Activated CD8-positive, alpha-beta memory T cell treated with anti-CD3 and anti-CD28 coated beads, Interleukin-2, amount 10 ng/mL, durations not matched to agents 7 days and 5 days (primary cell): Measurements from ENCODE around the gene VAV3. TPM values are rescaled to one million over a fixed set of nuclear protein-coding genes. Genes with fewer than 3 reads are reported as not detected.
"Not testable (repeated sequence)": the region's sequence is repeated elsewhere in the genome, so short reads cannot be mapped to it uniquely, and the experiment has no call there.

Experiments used
- ATAC-seq: fragments of 150-1000 bp; cut with Tn5 transposase; one replicate; pipeline ENCODE4 v1.10.0; 2021; ENCODE audit warnings: moderate library complexity
- CTCF ChIA-PET: fragments of 350-600 bp; sonication (Branson Sonifier 250); formaldehyde crosslinking; loops from one replicate; lab custom pipeline; 2021; ENCODE audit warnings: antibody characterized with exemption; lab: Charles Lee
- DNase-seq: peaks from one replicate; pipeline ENCODE4 v3.0.0-alpha.2; 2020
- H3K27ac Mint-ChIP-seq: one replicate; pipeline ENCODE4 v1.8.0; 2021; ENCODE audit warnings: mild to moderate bottlenecking, mixed read lengths
- H3K27me3 Mint-ChIP-seq: one replicate; pipeline ENCODE4 v1.8.0; 2021; ENCODE audit warnings: mixed read lengths
- H3K36me3 Mint-ChIP-seq: one replicate; pipeline ENCODE4 v1.8.0; 2021; ENCODE audit warnings: mild to moderate bottlenecking, mixed read lengths
- H3K4me1 Mint-ChIP-seq: one replicate; pipeline ENCODE4 v1.8.0; 2021; ENCODE audit warnings: mixed read lengths
- H3K4me3 Mint-ChIP-seq: one replicate; pipeline ENCODE4 v1.8.0; 2021; ENCODE audit warnings: mild to moderate bottlenecking, moderate library complexity, mixed read lengths
- H3K9me3 Mint-ChIP-seq: one replicate; pipeline ENCODE4 v1.8.0; 2022; ENCODE audit warnings: low read depth, mixed read lengths
- total RNA-seq, 2 experiments: library from RNA; stranded (reverse); gene quantifications; one replicate each; pipeline ENCODE4 v1.2.3, GENCODE V29; 2021

The VAV3 gene
- total RNA-seq, 2 experiments from 2014 or later: 3.1 to 4.5 TPM

DNA sequence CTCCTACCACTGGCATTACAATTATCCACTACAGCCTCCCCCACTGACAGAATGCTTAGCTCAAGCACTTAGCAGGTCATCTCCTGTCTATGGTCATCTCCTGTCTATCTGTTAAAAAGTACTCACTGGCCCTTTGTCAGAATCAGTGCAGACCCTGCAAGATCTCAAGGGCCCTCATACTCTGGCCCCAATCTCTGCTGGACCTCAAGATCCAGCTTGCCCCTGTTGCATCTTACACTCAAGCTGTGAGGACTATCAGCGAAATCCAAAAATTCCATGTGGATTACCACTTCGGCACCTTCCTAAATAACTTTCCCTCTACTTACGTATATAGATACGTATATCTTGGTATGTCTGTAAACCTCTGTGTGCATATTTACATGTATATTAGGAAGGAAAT lies 101.6 kb downstream of the VAV3 start:
- CTCF ChIA-PET: no interaction called here
- DNase-seq: no peak
- no peak for ATAC-seq
- Mint-ChIP-seq H3K9me3 (no peaks in the 10 kb centered on the region), H3K4me3 (no peak overlapping the region), H3K27me3 (no peaks in the 10 kb centered on the region), H3K27ac (no peak overlapping the region), H3K36me3 (peaks cover 2% of the 10 kb centered on the region), H3K4me1 (peaks cover 22% of the 10 kb centered on the region)

- peaks cover 2% of the 10 kb centered on the region for H3K36me3 Mint-ChIP-seq
- CTCF ChIA-PET: no interaction called here
- no peaks in the 10 kb centered on the region for H3K27me3 Mint-ChIP-seq
- DNase-seq (no peak), ATAC-seq (no peak)
- no peak overlapping the region for H3K4me3 Mint-ChIP-seq
- H3K9me3 Mint-ChIP-seq: no peaks in the 10 kb centered on the region
- peaks cover 22% of the 10 kb centered on the region for H3K4me1 Mint-ChIP-seq
- no peak overlapping the region for H3K27ac Mint-ChIP-seq
Measured at GRCh38 chr1:107862064-107862463, 102.9 kb downstream of the VAV3 start.

GRCh38 chr1:107858323-107858722 lies 106.7 kb downstream of the VAV3 start:
- CTCF ChIA-PET: no interaction called here
- Mint-ChIP-seq H3K4me1 (peaks cover 12% of the 10 kb centered on the region), H3K4me3 (no peak overlapping the region), H3K9me3 (no peaks in the 10 kb centered on the region), H3K27ac (no peak overlapping the region), H3K36me3 (no peaks in the 10 kb centered on the region), H3K27me3 (no peaks in the 10 kb centered on the region)
- no peak for DNase-seq
- ATAC-seq: no peak

- Mint-ChIP-seq H3K27me3 (no peaks in the 10 kb centered on the region), H3K9me3 (peaks cover 7% of the 10 kb centered on the region), H3K36me3 (peaks cover 14% of the 10 kb centered on the region), H3K4me1 (peaks cover 7% of the 10 kb centered on the region), H3K27ac (no peak overlapping the region), H3K4me3 (no peak overlapping the region)
- DNase-seq (no peak), ATAC-seq (no peak)
- CTCF ChIA-PET: interaction anchor here (0.9 kb wide), 1 partner anchor 98 kb away, joined by 3 read pairs; no protein-coding TSS in a partner anchor
Measured at GRCh38 chr1:107851418-107851817, 113.6 kb downstream of the VAV3 start.

DNA sequence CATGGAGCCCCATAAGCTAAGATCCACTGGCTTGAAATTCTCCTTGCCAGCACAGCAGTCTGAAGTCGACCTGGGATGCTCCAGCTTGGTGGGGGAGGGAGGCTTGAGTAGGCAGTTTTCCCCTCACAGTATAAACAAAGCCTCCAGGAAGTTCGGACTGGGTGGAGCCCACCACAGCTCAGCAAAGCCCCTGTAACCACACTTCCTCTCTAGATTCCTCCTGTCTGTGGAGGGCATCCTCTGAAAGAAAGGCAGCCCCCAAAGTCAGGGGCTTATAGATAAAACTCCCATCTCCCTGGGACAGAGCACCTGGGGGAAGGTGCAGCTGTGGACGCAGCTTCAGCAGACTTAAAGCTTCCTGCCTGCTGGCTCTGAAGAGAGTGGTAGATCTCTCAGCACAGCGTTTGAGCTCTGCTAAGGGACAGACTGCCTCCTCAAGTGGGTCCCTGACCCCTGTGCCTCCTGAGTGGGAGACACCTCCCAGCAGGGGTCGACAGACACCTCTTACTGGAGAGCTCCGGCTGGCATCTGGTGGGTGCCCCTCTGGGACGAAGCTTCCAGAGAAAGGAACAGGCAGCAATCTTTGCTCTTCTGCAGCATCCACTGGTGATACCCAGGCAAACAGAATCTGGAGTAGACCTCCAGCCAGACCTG lies 120.3 kb downstream of the VAV3 start:
- Mint-ChIP-seq H3K4me1 (peaks cover 60% of the 10 kb centered on the region), H3K36me3 (peaks cover 23% of the 10 kb centered on the region), H3K4me3 (peak overlapping the region; percentile 37), H3K27ac (peak overlapping the region; percentile 27)
- peak; percentile 49 for ATAC-seq
- not testable (repeated sequence) for H3K9me3 Mint-ChIP-seq, H3K27me3 Mint-ChIP-seq
- DNase-seq: peak; percentile 43
- CTCF ChIA-PET: interaction anchor here (0.9 kb wide), 1 partner anchor 63 kb away, joined by 4 read pairs; no protein-coding TSS in a partner anchor

DNA sequence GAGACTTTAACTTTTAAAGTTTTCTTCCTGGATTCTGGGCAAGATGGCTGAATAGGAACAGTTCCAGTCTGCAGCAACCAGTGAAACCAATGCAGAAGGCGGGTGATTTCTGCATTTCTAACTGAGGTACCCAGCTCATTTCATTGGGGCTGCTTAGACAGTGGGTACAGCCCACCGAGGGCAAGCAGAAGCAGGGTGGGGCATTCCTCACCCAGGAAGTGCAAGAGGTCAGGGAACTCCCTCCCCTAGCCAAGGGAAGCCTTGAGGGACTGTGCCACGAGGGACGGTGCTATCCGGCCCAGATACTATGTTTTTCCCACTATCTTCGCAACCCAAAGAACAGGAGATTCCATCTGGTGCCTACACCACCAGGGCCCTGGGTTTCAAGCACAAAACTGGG lies 121.0 kb downstream of the VAV3 start:
- CTCF ChIA-PET: interaction anchor here (0.8 to 0.9 kb wide), 2 partner anchors 57 to 62 kb away, joined by 3 to 4 read pairs; no protein-coding TSS in a partner anchor
- H3K27ac Mint-ChIP-seq: peak overlapping the region; percentile 27
- H3K9me3 Mint-ChIP-seq: peaks cover 9% of the 10 kb centered on the region
- H3K4me1 Mint-ChIP-seq: peaks cover 60% of the 10 kb centered on the region
- H3K36me3 Mint-ChIP-seq: peaks cover 23% of the 10 kb centered on the region
- H3K27me3 Mint-ChIP-seq: no peaks in the 10 kb centered on the region
- peak; percentile 23 for ATAC-seq
- H3K4me3 Mint-ChIP-seq: peak overlapping the region; percentile 37
- no peak for DNase-seq

DNA sequence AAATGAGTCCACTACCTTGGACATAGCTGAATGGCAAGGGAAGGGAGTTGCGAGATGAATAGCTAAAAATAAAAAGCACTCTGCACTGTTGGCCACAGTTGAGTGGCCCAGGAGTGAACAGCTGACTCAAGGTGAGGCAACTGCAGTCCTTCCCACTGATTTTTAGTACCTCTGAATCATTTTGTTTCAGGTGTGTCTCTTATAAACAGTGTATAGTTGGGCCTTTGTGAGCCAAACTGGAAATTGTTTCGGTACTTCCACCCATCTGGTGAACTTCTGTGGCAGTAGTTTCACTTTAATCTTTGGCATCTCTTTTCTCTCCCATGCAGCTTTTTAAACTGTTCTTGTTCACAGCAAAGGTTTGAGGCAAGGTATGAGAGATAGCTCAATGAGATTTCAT lies 122.7 kb downstream of the VAV3 start:
- DNase-seq (no peak), ATAC-seq (no peak)
- peaks cover 20% of the 10 kb centered on the region for H3K36me3 Mint-ChIP-seq
- no peak overlapping the region for H3K4me3 Mint-ChIP-seq
- H3K4me1 Mint-ChIP-seq: peaks cover 60% of the 10 kb centered on the region
- peak overlapping the region; percentile 34 for H3K27ac Mint-ChIP-seq
- peaks cover 8% of the 10 kb centered on the region for H3K9me3 Mint-ChIP-seq
- CTCF ChIA-PET: no interaction called here
- no peaks in the 10 kb centered on the region for H3K27me3 Mint-ChIP-seq

DNA sequence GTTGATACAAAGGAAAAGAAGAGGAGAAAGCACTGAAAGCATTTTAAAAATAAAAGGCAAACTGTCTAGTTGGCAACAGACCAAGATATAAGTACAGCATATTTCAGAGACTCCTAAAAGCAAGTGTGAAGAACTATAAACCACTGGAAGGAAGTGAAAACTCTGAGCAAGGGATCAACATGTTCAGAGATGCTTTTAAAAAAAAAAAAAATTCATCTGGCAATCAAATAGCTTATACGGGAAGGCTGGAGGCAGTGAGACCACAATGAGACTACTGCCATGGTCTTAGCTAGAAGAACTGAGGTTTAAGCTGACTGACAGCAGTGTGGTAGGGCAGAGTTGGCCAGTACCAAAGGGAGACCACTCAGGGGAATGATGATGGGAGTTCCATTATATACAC lies 124.3 kb downstream of the VAV3 start:
- Mint-ChIP-seq H3K36me3 (peaks cover 17% of the 10 kb centered on the region), H3K27me3 (no peaks in the 10 kb centered on the region), H3K4me3 (peak overlapping the region; percentile 1), H3K27ac (peak overlapping the region; percentile 37), H3K9me3 (peaks cover 4% of the 10 kb centered on the region), H3K4me1 (peaks cover 47% of the 10 kb centered on the region)
- DNase-seq (no peak), ATAC-seq (peak; percentile 39)
- CTCF ChIA-PET: no interaction called here

DNA sequence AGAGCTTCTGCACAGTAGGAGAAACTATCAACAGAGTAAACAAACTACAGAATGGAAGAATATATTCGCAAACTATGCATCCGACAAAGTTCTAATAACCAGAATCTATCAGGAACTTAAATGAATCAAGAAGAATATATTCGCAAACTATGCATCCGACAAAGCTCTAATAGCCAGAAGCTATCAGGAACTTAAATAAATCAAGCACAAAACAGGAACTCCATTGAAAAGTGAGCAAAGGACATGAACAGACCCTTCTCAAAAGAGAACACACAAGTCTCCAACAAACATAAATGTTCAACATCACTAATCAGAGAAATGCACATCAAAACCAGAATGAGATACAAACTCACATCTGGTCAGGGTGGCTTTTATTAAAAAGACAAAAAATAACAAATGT lies 126.9 kb downstream of the VAV3 start:
- no peak for ATAC-seq
- peaks cover 27% of the 10 kb centered on the region for H3K4me1 Mint-ChIP-seq
- H3K36me3 Mint-ChIP-seq: peaks cover 8% of the 10 kb centered on the region
- H3K27me3 Mint-ChIP-seq: no peaks in the 10 kb centered on the region
- peaks cover 4% of the 10 kb centered on the region for H3K9me3 Mint-ChIP-seq
- CTCF ChIA-PET: interaction anchor here (1.3 to 1.6 kb wide), 2 partner anchors 9 to 11 kb away, joined by 4 to 5 read pairs; no protein-coding TSS in a partner anchor
- H3K4me3 Mint-ChIP-seq: no peak overlapping the region
- H3K27ac Mint-ChIP-seq: no peak overlapping the region
- no peak for DNase-seq

DNA sequence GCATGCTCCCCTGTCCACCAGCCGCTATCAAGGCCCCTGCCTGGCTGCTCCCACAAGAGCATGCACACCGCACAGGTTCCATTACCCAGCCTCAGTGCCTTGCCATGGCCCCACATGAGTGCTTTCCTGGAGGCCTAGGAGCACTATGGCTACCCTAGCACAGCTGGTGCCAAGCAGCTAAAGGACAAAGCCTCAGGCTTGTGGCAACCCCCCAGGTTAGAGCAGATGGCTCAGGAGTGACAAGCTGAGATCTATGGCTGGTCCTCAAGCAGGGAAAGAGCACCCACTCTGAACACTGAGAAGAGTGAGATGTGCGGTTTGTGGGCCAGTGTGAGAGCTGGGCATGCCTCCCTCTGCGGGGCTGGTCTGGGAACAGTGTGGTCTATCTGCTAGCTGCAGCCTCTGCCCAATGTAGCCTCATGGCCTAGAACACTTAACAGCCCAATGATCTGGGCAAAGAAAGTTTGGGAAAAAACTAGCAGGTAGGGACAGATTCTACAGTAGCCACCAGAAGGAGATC lies 129.8 kb downstream of the VAV3 start:
- H3K27ac Mint-ChIP-seq: no peak overlapping the region
- no peak for ATAC-seq

GRCh38 chr1:107833061-107833460 lies 131.9 kb downstream of the VAV3 start:
- Mint-ChIP-seq H3K9me3 (peaks cover 4% of the 10 kb centered on the region), H3K27ac (no peak overlapping the region), H3K4me3 (no peak overlapping the region), H3K4me1 (peaks cover 20% of the 10 kb centered on the region), H3K36me3 (peaks cover 16% of the 10 kb centered on the region), H3K27me3 (no peaks in the 10 kb centered on the region)
- DNase-seq (no peak), ATAC-seq (no peak)
- CTCF ChIA-PET: interaction anchor here (1.6 kb wide), 1 partner anchor 16 kb away, joined by 5 read pairs; no protein-coding TSS in a partner anchor

More for the DNA sequence above, 129.8 kb downstream of the VAV3 start:
- H3K9me3 Mint-ChIP-seq: peaks cover 4% of the 10 kb centered on the region
- H3K36me3 Mint-ChIP-seq: peaks cover 14% of the 10 kb centered on the region
- H3K4me1 Mint-ChIP-seq: peaks cover 3% of the 10 kb centered on the region
- no peaks in the 10 kb centered on the region for H3K27me3 Mint-ChIP-seq
- CTCF ChIA-PET: no interaction called here
- H3K4me3 Mint-ChIP-seq: no peak overlapping the region
- DNase-seq: no peak

- Mint-ChIP-seq H3K36me3 (peaks cover 9% of the 10 kb centered on the region), H3K27ac (no peak overlapping the region), H3K4me3 (no peak overlapping the region), H3K27me3 (no peaks in the 10 kb centered on the region), H3K9me3 (no peaks in the 10 kb centered on the region), H3K4me1 (peaks cover 20% of the 10 kb centered on the region)
- CTCF ChIA-PET: interaction anchor here (1.3 to 1.6 kb wide), 2 partner anchors 15 to 49 kb away, joined by 4 to 5 read pairs; no protein-coding TSS in a partner anchor
- DNase-seq: no peak
- ATAC-seq: no peak
Measured at GRCh38 chr1:107831921-107832320, 133.1 kb downstream of the VAV3 start.

DNA sequence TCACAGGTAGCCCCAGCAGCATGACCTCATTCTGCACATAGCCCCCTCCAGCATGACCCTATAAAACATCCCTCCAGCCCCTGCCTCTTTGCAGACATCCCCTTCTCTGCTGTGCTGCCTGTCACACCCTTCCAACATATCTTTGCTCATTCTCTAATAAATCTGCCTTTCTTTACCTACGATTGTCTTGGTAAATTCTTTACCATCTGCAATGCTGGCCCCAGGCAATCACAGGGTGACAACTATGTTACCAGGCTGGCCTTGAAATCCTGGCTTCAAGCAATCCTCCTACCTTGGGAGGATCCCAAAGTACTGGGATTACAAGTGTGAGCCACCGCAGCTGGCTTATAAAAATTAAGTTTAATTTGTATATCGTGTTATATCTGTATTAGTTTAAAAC lies 134.5 kb downstream of the VAV3 start:
- no peak overlapping the region for H3K27ac Mint-ChIP-seq
- no peak overlapping the region for H3K4me3 Mint-ChIP-seq
- H3K4me1 Mint-ChIP-seq: peaks cover 20% of the 10 kb centered on the region
- no peaks in the 10 kb centered on the region for H3K9me3 Mint-ChIP-seq
- peaks cover 7% of the 10 kb centered on the region for H3K36me3 Mint-ChIP-seq
- CTCF ChIA-PET: no interaction called here
- no peaks in the 10 kb centered on the region for H3K27me3 Mint-ChIP-seq
- no peak for ATAC-seq
- DNase-seq: no peak

GRCh38 chr1:107830075-107830474 lies 134.9 kb downstream of the VAV3 start:
- CTCF ChIA-PET: interaction anchor here (0.9 to 1.1 kb wide), 2 partner anchors 13 to 134 kb away, joined by 3 read pairs; no protein-coding TSS in a partner anchor
- DNase-seq (no peak), ATAC-seq (no peak)
- Mint-ChIP-seq H3K4me1 (peaks cover 20% of the 10 kb centered on the region), H3K9me3 (no peaks in the 10 kb centered on the region), H3K27ac (no peak overlapping the region), H3K27me3 (no peaks in the 10 kb centered on the region), H3K4me3 (no peak overlapping the region), H3K36me3 (peaks cover 7% of the 10 kb centered on the region)
